Measurements from ENCODE around the gene PDE6C. TPM values are rescaled to one million over a fixed set of nuclear protein-coding genes. Genes with fewer than 3 reads are reported as not detected.

The PDE6C gene
- total RNA-seq, 1 donor from 2014 or later = not detected

- no peak for DNase-seq (ENCODE audit: low spot score)
- H3K27me3 Mint-ChIP-seq (ENCODE audit: low read depth) = no peaks in the 10 kb centered on the region
- H3K9me3 Mint-ChIP-seq (ENCODE audit: low read depth) = peaks cover 2% of the 10 kb centered on the region
- H3K4me3 Mint-ChIP-seq (ENCODE audit: unreplicated experiment) = no peak overlapping the region
- H3K4me1 Mint-ChIP-seq (ENCODE audit: low read depth) = no peaks in the 10 kb centered on the region
- no peak for TF ChIP-seq CTCF (IDR thresholded peaks at IDR 0.05)
- H3K27ac Mint-ChIP-seq (ENCODE audit: unreplicated experiment) = no peak overlapping the region
- peaks cover 24% of the 10 kb centered on the region for H3K36me3 Mint-ChIP-seq (ENCODE audit: low read depth)
Measured at GRCh38 chr10:93671042-93671441, 58.7 kb downstream of the PDE6C start.

GRCh38 chr10:93672022-93672678 is 59.8 kb downstream of the PDE6C start:
- no peak for TF ChIP-seq CTCF (IDR thresholded peaks at IDR 0.05)
- no peaks in the 10 kb centered on the region for H3K27me3 Mint-ChIP-seq (ENCODE audit: low read depth)

DNA sequence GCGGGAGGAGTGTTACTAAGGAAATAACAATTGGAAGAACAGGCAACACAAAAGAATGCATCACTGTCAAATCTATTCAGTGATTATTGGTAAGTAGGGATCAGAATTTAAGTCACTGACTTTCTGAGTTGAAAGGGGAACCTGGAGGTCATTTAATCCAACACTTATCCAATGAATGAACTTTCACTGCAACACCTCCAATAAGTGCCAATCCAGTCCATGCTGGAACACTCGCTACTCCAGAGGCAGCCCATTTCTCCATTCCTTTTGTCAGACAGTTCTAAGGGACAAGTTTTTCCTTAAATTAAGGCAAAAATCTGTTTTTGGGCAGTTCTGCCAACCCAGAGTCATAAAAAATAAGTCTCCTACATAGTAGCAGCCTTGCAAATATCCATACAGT is 60.6 kb downstream of the PDE6C start:
- Mint-ChIP-seq H3K27me3 (ENCODE audit: low read depth) (no peaks in the 10 kb centered on the region), H3K4me3 (ENCODE audit: unreplicated experiment) (no peak overlapping the region), H3K9me3 (ENCODE audit: low read depth) (no peaks in the 10 kb centered on the region), H3K4me1 (ENCODE audit: low read depth) (no peaks in the 10 kb centered on the region), H3K27ac (ENCODE audit: unreplicated experiment) (no peak overlapping the region), H3K36me3 (ENCODE audit: low read depth) (peaks cover 19% of the 10 kb centered on the region)
- TF ChIP-seq CTCF (IDR thresholded peaks at IDR 0.05) = no peak
- no peak for DNase-seq (ENCODE audit: low spot score)

More at GRCh38 chr10:93672022-93672678, 59.8 kb downstream of the PDE6C start:
- no peak overlapping the region for H3K4me3 Mint-ChIP-seq (ENCODE audit: unreplicated experiment)
- H3K36me3 Mint-ChIP-seq (ENCODE audit: low read depth) = peaks cover 18% of the 10 kb centered on the region
- H3K27ac Mint-ChIP-seq (ENCODE audit: unreplicated experiment) = no peak overlapping the region
- no peak for DNase-seq (ENCODE audit: low spot score)
- no peaks in the 10 kb centered on the region for H3K4me1 Mint-ChIP-seq (ENCODE audit: low read depth)
- H3K9me3 Mint-ChIP-seq (ENCODE audit: low read depth) = no peaks in the 10 kb centered on the region

GRCh38 chr10:93673791-93674190 is 61.5 kb downstream of the PDE6C start:
- no peaks in the 10 kb centered on the region for H3K9me3 Mint-ChIP-seq (ENCODE audit: low read depth)
- no peak overlapping the region for H3K4me3 Mint-ChIP-seq (ENCODE audit: unreplicated experiment)
- TF ChIP-seq CTCF (IDR thresholded peaks at IDR 0.05) = no peak

DNA sequence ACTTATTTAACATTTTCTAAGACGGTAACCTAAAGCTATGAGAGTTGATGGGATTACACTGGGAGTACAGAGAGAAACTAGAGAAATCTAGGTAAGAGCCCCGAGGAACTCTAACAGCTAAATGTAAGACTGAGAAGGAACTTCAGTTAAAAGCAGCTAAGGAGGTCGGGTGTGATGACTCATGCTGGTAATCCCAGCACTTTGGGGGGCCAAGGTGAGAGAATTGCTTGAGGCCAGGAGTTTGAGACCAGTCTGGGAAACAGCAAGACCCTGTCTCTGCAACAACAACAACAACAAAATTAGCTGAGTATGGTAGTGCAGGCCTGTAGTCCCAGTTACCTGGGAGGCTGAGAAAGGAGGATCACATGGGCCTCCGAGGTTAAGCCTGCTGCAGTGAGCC is 66.0 kb downstream of the PDE6C start:
- Mint-ChIP-seq H3K27me3 (ENCODE audit: low read depth) (no peaks in the 10 kb centered on the region), H3K9me3 (ENCODE audit: low read depth) (no peaks in the 10 kb centered on the region), H3K4me1 (ENCODE audit: low read depth) (no peaks in the 10 kb centered on the region), H3K27ac (ENCODE audit: unreplicated experiment) (no peak overlapping the region), H3K4me3 (ENCODE audit: unreplicated experiment) (no peak overlapping the region), H3K36me3 (ENCODE audit: low read depth) (peaks cover 11% of the 10 kb centered on the region)
- no peak for TF ChIP-seq CTCF (IDR thresholded peaks at IDR 0.05)
- no peak for DNase-seq (ENCODE audit: low spot score)

More at GRCh38 chr10:93673791-93674190, 61.5 kb downstream of the PDE6C start:
- DNase-seq (ENCODE audit: low spot score) = no peak
- Mint-ChIP-seq H3K4me1 (ENCODE audit: low read depth) (no peaks in the 10 kb centered on the region), H3K27me3 (ENCODE audit: low read depth) (no peaks in the 10 kb centered on the region), H3K36me3 (ENCODE audit: low read depth) (peaks cover 17% of the 10 kb centered on the region), H3K27ac (ENCODE audit: unreplicated experiment) (no peak overlapping the region)
